Activated CD4-positive, alpha-beta T cell treated with anti-CD3 and anti-CD28 coated beads, Interleukin-2, amount 50 U/mL, for 16 hours (primary cell): ENCODE measurements around the gene ITGA8.
"Not testable (repeated sequence)": the region's sequence is repeated elsewhere in the genome, so short reads cannot be mapped to it uniquely, and the experiment has no call there.

Experiments
- DNase-seq: peaks from one replicate; pipeline ENCODE4 v3.0.0-alpha.2; 2020

ITGA8 gene

DNA sequence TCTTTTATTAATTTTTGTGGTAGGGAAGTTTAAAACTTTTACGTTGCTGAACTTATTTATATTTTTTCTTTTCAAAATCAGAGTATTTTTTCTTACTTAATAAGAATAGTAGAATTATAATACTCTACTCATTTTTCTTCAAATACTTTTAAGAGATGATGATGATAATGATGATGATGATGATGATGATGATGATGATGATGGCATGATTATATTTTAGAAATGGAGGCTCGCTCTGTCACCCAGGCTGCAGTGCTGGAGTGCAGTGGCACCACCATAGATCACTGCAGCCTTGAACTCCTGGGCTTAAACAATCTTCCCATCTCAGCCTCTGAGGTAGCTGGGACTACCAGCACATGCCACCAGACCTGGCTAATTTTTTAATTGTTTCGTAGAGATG, 230.3 kb downstream of the ITGA8 start:
- DNase-seq = no peak

DNA sequence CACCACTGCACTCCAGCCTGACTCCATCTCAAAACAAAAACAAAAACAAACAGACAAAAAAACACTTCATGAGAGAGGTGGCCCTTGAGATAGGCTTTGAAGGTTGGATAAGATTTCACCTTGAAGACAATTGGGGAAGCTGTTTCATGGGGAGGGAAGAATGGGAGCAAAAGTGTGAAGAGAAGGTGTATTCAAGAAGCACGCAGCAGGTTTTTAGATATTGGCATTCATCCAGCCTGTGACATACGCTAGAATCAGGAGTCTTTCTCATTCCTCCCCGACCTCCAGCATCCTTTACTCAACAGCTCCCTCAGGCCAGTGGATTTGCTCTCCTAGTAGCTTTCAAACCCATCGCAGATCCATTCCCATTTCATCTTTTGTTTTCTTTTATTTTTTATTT, 232.3 kb downstream of the ITGA8 start:
- no peak for DNase-seq

DNA sequence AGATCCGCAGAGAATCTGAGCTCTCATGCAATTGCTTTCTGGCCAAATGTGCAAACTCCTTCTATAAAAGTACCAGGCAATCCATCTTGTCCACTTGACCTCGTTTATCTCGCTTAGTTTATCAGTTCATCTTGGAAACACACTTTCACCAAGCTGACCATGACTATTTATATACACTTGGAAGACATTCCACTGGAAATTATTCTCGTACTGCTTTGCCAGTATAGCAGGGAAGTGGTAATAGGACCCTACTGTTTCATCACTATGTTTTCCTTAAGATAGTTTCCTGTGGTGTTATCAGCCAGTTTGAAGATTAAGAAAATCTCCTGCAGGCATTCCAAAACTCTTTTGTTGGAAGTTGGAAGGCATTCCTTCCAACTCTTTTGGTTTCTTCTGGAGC, 233.3 kb downstream of the ITGA8 start:
- DNase-seq = no peak

GRCh38 chr10:15485684-15486316, 233.9 kb downstream of the ITGA8 start:
- no peak for DNase-seq

DNA sequence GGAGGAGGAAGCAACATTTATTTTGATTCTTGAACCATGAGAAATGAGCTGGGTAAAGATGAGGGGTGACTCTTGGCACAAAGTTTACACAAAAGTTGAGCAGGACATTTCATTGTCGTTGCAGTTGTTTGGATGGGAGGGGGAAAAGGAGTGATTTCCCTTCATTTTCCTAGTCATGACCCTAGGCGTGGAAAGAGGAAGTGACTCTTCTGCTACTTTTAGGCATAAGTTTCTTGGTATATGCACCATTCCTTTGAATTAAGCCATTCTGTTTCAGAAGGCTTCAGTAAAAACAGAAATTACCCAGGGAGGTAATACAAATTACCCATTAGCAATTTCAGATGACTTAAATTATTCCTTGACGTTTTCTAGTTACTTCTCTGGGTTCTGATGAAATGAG, 234.7 kb downstream of the ITGA8 start:
- DNase-seq = no peak

DNA sequence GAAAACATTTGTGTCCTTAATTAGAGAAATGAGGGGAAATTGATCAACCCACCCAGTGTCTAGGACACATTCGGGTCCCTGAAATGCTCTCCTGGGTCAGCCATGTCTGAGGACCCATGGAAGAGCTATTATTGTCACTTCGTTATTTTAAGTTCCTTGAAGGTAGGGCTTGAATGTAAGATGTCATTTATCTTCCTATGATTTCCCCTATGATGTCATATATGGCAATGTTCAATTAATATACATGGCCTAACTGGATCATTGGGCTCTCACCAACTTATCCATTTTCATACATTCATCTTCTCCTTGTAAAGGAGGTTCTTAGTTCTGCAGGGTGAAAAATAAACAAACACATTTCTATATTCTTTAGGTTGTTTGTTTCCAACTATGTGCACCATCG, 235.6 kb downstream of the ITGA8 start:
- no peak for DNase-seq

DNA sequence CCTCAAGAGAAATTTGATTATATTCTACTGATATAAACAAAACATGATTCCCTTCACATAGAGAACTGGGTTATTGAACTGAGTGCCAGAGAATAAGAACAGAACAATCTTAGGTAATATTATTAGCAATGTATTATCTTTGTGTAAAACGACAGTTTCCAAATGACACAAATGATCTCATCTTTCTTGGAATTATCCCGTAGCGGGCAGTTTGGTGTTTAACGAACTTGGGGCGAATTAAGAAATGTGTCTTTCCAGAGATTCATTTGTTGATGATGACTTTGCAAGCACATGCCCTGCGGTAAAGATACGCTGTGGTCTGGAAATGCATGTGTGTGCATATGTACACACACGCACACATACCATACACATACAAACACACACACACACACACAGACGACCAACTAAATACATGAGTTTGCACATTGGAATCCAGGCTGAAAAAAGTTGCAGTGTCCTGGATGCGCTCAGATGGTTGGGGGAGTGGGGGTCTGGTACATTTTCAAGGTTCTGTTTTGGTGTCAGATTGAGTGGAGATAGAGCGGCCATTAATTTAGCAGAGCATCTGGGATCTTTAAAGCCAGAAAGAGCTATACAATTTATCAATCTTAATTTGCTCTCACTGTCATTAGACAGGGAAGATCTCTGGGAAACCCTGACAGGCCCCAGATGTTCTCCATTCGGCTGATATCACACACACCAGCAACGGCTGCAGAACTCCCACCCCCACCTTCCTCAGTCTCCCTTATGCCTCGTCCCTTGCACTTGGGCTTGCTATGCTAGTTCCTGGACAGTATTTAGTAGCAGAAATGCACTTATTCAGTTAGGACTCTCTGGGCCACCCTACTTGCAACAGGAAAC, 236.3 kb downstream of the ITGA8 start:
- no peak for DNase-seq

- DNase-seq = no peak
These were observed 237.6 kb downstream of the ITGA8 start for GRCh38 chr10:15482156-15482555.

- DNase-seq = no peak
These were observed 240.8 kb downstream of the ITGA8 start for GRCh38 chr10:15478950-15479349.

- DNase-seq = no peak
These were observed 241.3 kb downstream of the ITGA8 start for GRCh38 chr10:15478429-15478828.

DNA sequence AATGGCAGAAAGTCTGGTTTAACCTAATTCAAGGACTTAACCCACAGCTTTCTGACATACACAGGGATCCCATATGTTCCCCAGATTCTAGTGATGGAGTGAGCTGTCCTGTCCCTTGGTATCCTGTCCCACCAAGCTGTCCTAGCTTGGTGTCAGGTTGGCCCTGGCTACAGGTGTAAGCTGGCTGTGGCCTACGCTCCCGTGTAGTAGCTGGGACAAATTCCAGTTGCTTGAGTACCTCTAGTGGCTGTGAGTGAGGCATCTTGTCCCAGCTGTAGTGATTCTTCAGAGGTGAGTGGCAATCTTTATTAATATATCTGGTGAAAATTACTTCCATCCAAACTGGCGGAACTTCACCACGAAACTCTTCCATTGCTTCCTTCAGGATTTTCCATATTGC, 243.4 kb downstream of the ITGA8 start:
- no peak for DNase-seq

- not testable (repeated sequence) for DNase-seq
These were observed 244.3 kb downstream of the ITGA8 start for GRCh38 chr10:15475439-15475838.

DNA sequence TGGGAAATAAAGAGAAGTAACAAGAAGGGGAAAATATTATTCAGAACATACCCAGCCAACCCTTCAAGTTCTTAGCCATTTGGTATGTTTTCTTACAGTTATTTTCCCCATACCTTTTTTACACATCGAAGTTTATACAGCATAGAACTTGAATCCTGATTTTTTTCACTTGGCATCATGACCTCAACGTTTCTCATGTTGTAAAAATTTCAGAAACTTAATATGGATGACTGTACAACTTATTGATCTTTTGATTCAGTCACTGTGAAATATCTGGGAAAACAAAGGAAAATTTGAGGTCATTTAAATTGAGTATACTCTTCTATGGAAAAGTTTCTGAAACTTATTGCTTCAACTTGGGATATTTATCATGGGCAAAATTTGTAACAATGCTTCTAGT, 245.1 kb downstream of the ITGA8 start:
- no peak for DNase-seq

- no peak for DNase-seq
These were observed 246.3 kb downstream of the ITGA8 start for GRCh38 chr10:15473396-15473767.

DNA sequence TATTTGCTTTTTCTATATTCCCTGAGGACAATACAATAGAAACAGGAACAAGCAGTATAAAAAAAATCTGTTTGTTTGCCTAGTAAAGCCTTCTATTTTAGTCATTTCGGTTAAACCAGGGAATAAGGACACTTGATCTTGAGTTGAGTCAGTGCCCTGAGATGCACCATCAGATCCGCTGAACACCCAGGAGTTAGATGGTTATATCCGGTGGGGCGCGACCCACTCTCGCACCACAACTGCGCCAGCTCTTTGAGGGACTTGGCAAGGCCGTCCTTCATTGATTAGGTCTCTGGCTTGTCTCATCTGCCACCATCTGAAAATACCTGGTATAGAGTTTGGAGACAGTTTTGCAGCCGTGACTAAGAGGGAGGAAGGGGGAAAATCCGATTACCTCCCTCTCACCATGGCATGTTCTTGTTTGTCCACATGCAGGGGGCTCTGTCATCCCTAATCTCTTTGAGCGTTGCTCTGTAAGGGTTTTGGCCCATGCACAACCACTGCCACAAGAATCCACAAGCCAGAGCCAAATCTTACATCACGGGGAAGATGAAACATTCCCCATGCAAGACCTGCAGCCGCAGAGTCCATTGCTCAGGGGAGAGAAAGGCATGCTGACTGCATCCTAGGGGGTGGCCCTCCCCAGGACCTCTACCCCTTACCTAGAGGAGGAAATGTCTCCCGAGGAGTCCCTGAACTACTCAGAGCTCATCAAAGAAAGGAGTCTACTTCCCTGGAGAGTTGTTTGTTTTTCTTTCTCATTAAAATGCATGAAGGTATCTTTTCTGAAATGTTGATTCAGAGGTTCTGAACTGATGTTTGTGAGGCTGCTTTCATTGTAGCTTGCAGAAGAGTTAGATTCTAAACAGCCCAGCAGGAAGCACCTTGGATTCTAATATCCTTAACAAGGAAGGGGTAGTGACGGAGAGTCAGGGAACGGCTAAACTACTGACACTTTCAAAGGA, 247.0 kb downstream of the ITGA8 start:
- DNase-seq = no peak

- DNase-seq = no peak
These were observed 247.7 kb downstream of the ITGA8 start for GRCh38 chr10:15472008-15472407.

- no peak for DNase-seq
These were observed 250.6 kb downstream of the ITGA8 start for GRCh38 chr10:15469111-15469510.

- no peak for DNase-seq
These were observed 255.3 kb downstream of the ITGA8 start for GRCh38 chr10:15464381-15464780.
